HepG2 (cell line): ENCODE data around the gene CEACAM21. TPM values are rescaled to one million over a fixed set of nuclear protein-coding genes. Genes with fewer than 3 reads are reported as not detected.

Experiments
- ATAC-seq: fragments of 200-7000 bp; cut with Tn5 transposase; 3 replicates; pipeline ENCODE4 v1.9.1; 2020; ENCODE audit warnings: mild to moderate bottlenecking, moderate library complexity
- BruUV-seq: library from RNA; stranded (reverse); fragments of 400-500 nt; replicated peaks from 2 replicates; lab custom pipeline; 2021; lab: Mats Ljungman, UMichigan
- CTCF ChIA-PET: fragments of 300-600 bp; formaldehyde crosslinking; extraction: SDS; loops from one replicate; lab custom pipeline; 2021; ENCODE audit warnings: low total read pairs, inconsistent platforms, low intra/inter-chr PET ratio; lab: Yijun Ruan, JAX
- POLR2A ChIA-PET: fragments of 350-600 bp; sonication (Branson Sonifier 250); formaldehyde crosslinking; loops from one replicate; lab custom pipeline; 2020; ENCODE audit warnings: antibody characterized with exemption, inconsistent platforms; lab: Yijun Ruan, JAX
- DNase-seq: peaks from one replicate; pipeline ENCODE4 v3.0.0-alpha.2; 2015; ENCODE audit warnings: low spot score
- FAIRE-seq: peaks from 3 replicates; lab custom pipeline; 2011; peaks lifted over from hg19 to GRCh38; lab: Jason Lieb, UNC
- H2AFZ ChIP-seq: one replicate; pipeline ENCODE4 v1.6.1; 2011; ENCODE audit warnings: low read length, inconsistent platforms
- H3K27ac ChIP-seq: fragments of 300-600 bp; 3 replicates; pipeline ENCODE4 v1.8.0; 2011; ENCODE audit warnings: mixed run types, mild to moderate bottlenecking, mixed read lengths, low read length, inconsistent platforms; ENCODE audit not compliant: insufficient read depth; ENCODE audit errors: extremely low read length
- H3K27me3 ChIP-seq, 2 experiments: fragments of 200-600 bp in 1 of 2; 2 replicates in 1 of 2; 3 replicates in 1 of 2; pipeline versions ENCODE4 v1.6.0 to v1.8.0; 2011; ENCODE audit warnings: low read length in 2 of 2, mild to moderate bottlenecking in 2 of 2, moderate library complexity in 2 of 2, inconsistent platforms in 1 of 2; ENCODE audit not compliant: insufficient read depth in 2 of 2, control insufficient read depth in 1 of 2
- H3K36me3 ChIP-seq, 2 experiments: fragments of 200-600 bp in 1 of 2; replicated peaks in 1 of 2; 2 replicates in 1 of 2; 3 replicates in 1 of 2; pipeline versions ENCODE4 v1.5.1 to v1.8.0; 2011; ENCODE audit warnings: low read length in 2 of 2, inconsistent platforms in 1 of 2; ENCODE audit not compliant: insufficient read depth in 2 of 2, control insufficient read depth in 1 of 2
- H3K4me1 ChIP-seq: 2 replicates; pipeline ENCODE4 v1.5.1; 2012; ENCODE audit warnings: low read length, inconsistent platforms; ENCODE audit not compliant: insufficient read depth
- H3K4me2 ChIP-seq: 2 replicates; pipeline ENCODE4 v1.6.0; 2011; ENCODE audit warnings: low read depth, low read length, inconsistent platforms
- H3K4me3 ChIP-seq, 3 experiments: fragments of 200-600 bp in 1 of 3; sonication (generic), shearing (Covaris generic) in 1 of 3; replicated peaks in 1 of 3; 2 replicates each; pipeline ENCODE4 v1.5.1; 2011 to 2016; ENCODE audit warnings: low read length in 3 of 3, inconsistent platforms in 2 of 3, low read depth in 2 of 3, mild to moderate bottlenecking in 2 of 3, control low read depth in 1 of 3, mixed read lengths in 1 of 3; ENCODE audit not compliant: insufficient read depth in 1 of 3
- H3K79me2 ChIP-seq: one replicate; pipeline ENCODE4 v1.6.1; 2011; ENCODE audit warnings: low read length, inconsistent platforms; ENCODE audit not compliant: insufficient read depth
- H3K9ac ChIP-seq: 2 replicates; pipeline ENCODE4 v1.6.0; 2011; ENCODE audit warnings: mild to moderate bottlenecking, low read depth, low read length, inconsistent platforms; ENCODE audit not compliant: insufficient read depth
- H3K9me3 ChIP-seq: 2 replicates; pipeline ENCODE4 v1.5.1; 2012; ENCODE audit warnings: mild to moderate bottlenecking, low read length
- H4K20me1 ChIP-seq: 2 replicates; pipeline ENCODE4 v1.6.0; 2011; ENCODE audit warnings: inconsistent platforms, mild to moderate bottlenecking, low read length, moderate library complexity; ENCODE audit not compliant: insufficient read depth
- KAT8 ChIP-seq: IDR thresholded peaks from 2 replicates; pipeline ENCODE4 v1.6.1; 2016; ENCODE audit warnings: missing genetic modification reagents, missing compliant biosample characterization
- LBX2 ChIP-seq: sonication (generic); formaldehyde crosslinking; IDR thresholded peaks from 2 replicates; pipeline ENCODE4 v1.5.0; 2020; ENCODE audit warnings: missing genetic modification reagents, mild to moderate bottlenecking, borderline replicate concordance
- REST ChIP-seq, 2 experiments: IDR thresholded peaks; 2 replicates each; pipeline ENCODE4 v1.6.1; 2011 to 2012; ENCODE audit warnings: low read length in 2 of 2, borderline replicate concordance in 1 of 2, low read depth in 1 of 2, mild to moderate bottlenecking in 1 of 2, moderate library complexity in 1 of 2
- SOX13 ChIP-seq, 3 experiments: fragments of 450-650 bp in 1 of 3; sonication (generic) in 1 of 3; formaldehyde crosslinking in 1 of 3; IDR thresholded peaks in 2 of 3; conservative IDR thresholded peaks in 1 of 3; 2 replicates each; pipeline versions ENCODE4 v1.5.0 to v1.6.1; 2016 to 2020; ENCODE audit warnings: antibody characterized with exemption in 1 of 3, mild to moderate bottlenecking in 1 of 3, missing compliant biosample characterization in 1 of 3, missing genetic modification reagents in 1 of 3, moderate library complexity in 1 of 3
- ZFP1 ChIP-seq: IDR thresholded peaks from 2 replicates; pipeline ENCODE4 v1.6.1; 2016
- ZKSCAN5 ChIP-seq: sonication (generic); formaldehyde crosslinking; IDR thresholded peaks from 2 replicates; pipeline ENCODE4 v1.5.1; 2020; ENCODE audit warnings: mild to moderate bottlenecking, missing genetic modification reagents
- ZMAT3 ChIP-seq: sonication (generic); formaldehyde crosslinking; conservative IDR thresholded peaks from 2 replicates; pipeline ENCODE4 v1.7.0; 2021; ENCODE audit warnings: missing genetic modification reagents
- ZNF12 ChIP-seq: sonication (generic); formaldehyde crosslinking; IDR thresholded peaks from 2 replicates; pipeline ENCODE4 v1.5.0; 2020; ENCODE audit warnings: missing genetic modification reagents
- ZNF280B ChIP-seq: sonication (generic); formaldehyde crosslinking; IDR thresholded peaks from 2 replicates; pipeline ENCODE4 v1.5.0; 2020; ENCODE audit warnings: missing genetic modification reagents, mild to moderate bottlenecking, borderline replicate concordance
- ZNF367 ChIP-seq: sonication (generic); formaldehyde crosslinking; IDR thresholded peaks from 2 replicates; pipeline ENCODE4 v1.4.0; 2020; ENCODE audit warnings: missing genetic modification reagents, borderline replicate concordance
- WGBS: methylation state at CpG from one replicate; pipeline ENCODE4 v1.1.6; 2017; ENCODE audit warnings: low lambda C conversion rate; 5-methylcytosine and 5-hydroxymethylcytosine counted together
- in situ Hi-C: cut with HindIII; loops from 2 replicates; pipeline ENCODE4 v1.10.0; 2017; ENCODE audit warnings: low pct_unique_long_range_greater_than_20kb; ENCODE audit not compliant: extremely low pct_ligation_motif_present
- intact Hi-C: fragments of 100-400 bp; cut with micrococcal nuclease; formaldehyde crosslinking; loops from one replicate; pipeline ENCODE4 v1.10.0; 2022; ENCODE audit not compliant: unreplicated experiment
- polyA plus RNA-seq, 8 experiments: library from polyadenylated mRNA; depleted of rRNA in 3 of 8; stranded (reverse) in 7 of 8; unstranded in 1 of 8; fragments of >200 nt; fragmentation: Illumina TruSeq in 4 of 8; extraction: Trizol in 4 of 8; gene quantifications; 2 replicates each; pipeline versions ENCODE4 v1.2.1 to v1.2.3, GENCODE V29; 2011 to 2016; ENCODE audit warnings: low read depth in 4 of 8, missing spikeins in 1 of 8, mixed read lengths in 1 of 8; ENCODE audit not compliant: insufficient read depth in 1 of 8
- total RNA-seq, 5 experiments: library from RNA; depleted of rRNA; stranded (reverse); fragments of >200 nt; fragmentation: Illumina TruSeq; extraction: Trizol; gene quantifications; 2 replicates each; pipeline ENCODE4 v1.2.3, GENCODE V29; 2016; ENCODE audit warnings: low read depth in 1 of 5

CEACAM21 gene
- total and polyA plus RNA-seq, 2 of the 13 experiments (the other 11 are each of a cell fraction or from before 2014, with no cell fraction given), result 0.05 TPM; not detected in 1

- CTCF ChIA-PET, result no interaction called here
- FAIRE-seq (no peak), DNase-seq (no peak), ATAC-seq (no peak)
- Histone ChIP-seq H3K9me3 (no peaks in the 10 kb centered on the region), H3K9ac (no peak overlapping the region), H4K20me1 (no peaks in the 10 kb centered on the region), H3K27ac (no peak overlapping the region), H3K79me2 (no peaks in the 10 kb centered on the region), H2AFZ (no peak overlapping the region), H3K4me3 (no peak overlapping the region), H3K36me3 (no peaks in the 10 kb centered on the region), H3K4me2 (no peak overlapping the region), H3K27me3 (peaks cover 1 to 33% of the 10 kb centered on the region in 2 experiments; a peak in 3 of 5 replicates), H3K4me1 (peaks cover 9% of the 10 kb centered on the region)
- no TSS peak for BruUV-seq
- POLR2A ChIA-PET, result no interaction called here
- in situ Hi-C loops, result no loop called here
- TF ChIP-seq KAT8 (CRISPR knock-in tag), result no peak
- no peak for TF ChIP-seq ZFP1
- TF ChIP-seq ZNF280B (CRISPR knock-in tag), result no peak
- no peak for TF ChIP-seq ZNF367 (CRISPR knock-in tag)
- TF ChIP-seq LBX2 (CRISPR knock-in tag), result no peak
- no peak for TF ChIP-seq SOX13 (IDR thresholded peaks at IDR 0.05)
- TF ChIP-seq SOX13 (CRISPR knock-in tag; conservative IDR thresholded peaks at IDR 0.05 in 1 of 2, IDR thresholded peaks at IDR 0.05 in 1 of 2), result no peak
- TF ChIP-seq ZNF12, result no peak
- no peak for TF ChIP-seq REST (IDR thresholded peaks at IDR 0.05; ENCODE audit: borderline replicate concordance in 1 of 2, low read depth in 1 of 2, low read length in 2 of 2)
- TF ChIP-seq ZMAT3 (CRISPR knock-in tag), result no peak
- TF ChIP-seq ZKSCAN5, result no peak
- WGBS, result under 1% methylated on average over 4 of the region's 4 CpGs
- intact Hi-C loops, result no loop called here
These were observed 29.0 kb upstream of the CEACAM21 start for GRCh38 chr19:41546961-41547360.
